Stimulated activated effector memory CD8-positive, alpha-beta T cell treated with anti-CD3 and anti-CD28 coated beads, Interleukin-12 subunit alpha, Interleukin-12 subunit beta, amount 100 ng/mL, for 72 hours (primary cell): ENCODE results near the gene NPAS3.

ENCODE experiments used
- ATAC-seq: fragments of 150-1000 bp; cut with Tn5 transposase; 2 replicates; pipeline ENCODE4 v1.10.0; 2021
- DNase-seq, 2 donors: peaks; one replicate each; pipeline ENCODE4 v3.0.0; 2021 to 2022; ENCODE audit warnings: low spot score in 2 of 2
- H3K27ac Mint-ChIP-seq: one replicate; pipeline ENCODE4 v1.8.0; 2022; ENCODE audit warnings: mild to moderate bottlenecking, mixed read lengths
- H3K36me3 Mint-ChIP-seq: one replicate; pipeline ENCODE4 v1.8.0; 2022; ENCODE audit warnings: mild to moderate bottlenecking, mixed read lengths
- H3K4me1 Mint-ChIP-seq: one replicate; pipeline ENCODE4 v1.8.0; 2022; ENCODE audit warnings: mixed read lengths
- H3K4me3 Mint-ChIP-seq: one replicate; pipeline ENCODE4 v1.8.0; 2022; ENCODE audit warnings: mild to moderate bottlenecking, mixed read lengths
- H3K9me3 Mint-ChIP-seq: one replicate; pipeline ENCODE4 v1.8.0; 2022; ENCODE audit warnings: mixed read lengths

NPAS3 gene

GRCh38 chr14:33736979-33737378 is 798.3 kb downstream of the NPAS3 start:
- DNase-seq (no peak), ATAC-seq (no peak)
- H3K9me3 Mint-ChIP-seq = no peaks in the 10 kb centered on the region
- H3K36me3 Mint-ChIP-seq = no peaks in the 10 kb centered on the region
- H3K4me3 Mint-ChIP-seq = no peak overlapping the region
- no peak overlapping the region for H3K27ac Mint-ChIP-seq
- no peaks in the 10 kb centered on the region for H3K4me1 Mint-ChIP-seq

- no peaks in the 10 kb centered on the region for H3K9me3 Mint-ChIP-seq
Observed at GRCh38 chr14:33737446-33737845, 798.8 kb downstream of the NPAS3 start.

GRCh38 chr14:33738029-33738428 is 799.4 kb downstream of the NPAS3 start:
- no peak overlapping the region for H3K4me3 Mint-ChIP-seq
- H3K9me3 Mint-ChIP-seq = no peaks in the 10 kb centered on the region
- no peak for DNase-seq
- H3K4me1 Mint-ChIP-seq = no peaks in the 10 kb centered on the region
- H3K27ac Mint-ChIP-seq = no peak overlapping the region
- ATAC-seq = no peak
- no peaks in the 10 kb centered on the region for H3K36me3 Mint-ChIP-seq

More at GRCh38 chr14:33737446-33737845, 798.8 kb downstream of the NPAS3 start:
- ATAC-seq (no peak), DNase-seq (no peak)
- no peak overlapping the region for H3K27ac Mint-ChIP-seq
- H3K4me3 Mint-ChIP-seq = no peak overlapping the region
- H3K36me3 Mint-ChIP-seq = no peaks in the 10 kb centered on the region
- H3K4me1 Mint-ChIP-seq = no peaks in the 10 kb centered on the region

DNA sequence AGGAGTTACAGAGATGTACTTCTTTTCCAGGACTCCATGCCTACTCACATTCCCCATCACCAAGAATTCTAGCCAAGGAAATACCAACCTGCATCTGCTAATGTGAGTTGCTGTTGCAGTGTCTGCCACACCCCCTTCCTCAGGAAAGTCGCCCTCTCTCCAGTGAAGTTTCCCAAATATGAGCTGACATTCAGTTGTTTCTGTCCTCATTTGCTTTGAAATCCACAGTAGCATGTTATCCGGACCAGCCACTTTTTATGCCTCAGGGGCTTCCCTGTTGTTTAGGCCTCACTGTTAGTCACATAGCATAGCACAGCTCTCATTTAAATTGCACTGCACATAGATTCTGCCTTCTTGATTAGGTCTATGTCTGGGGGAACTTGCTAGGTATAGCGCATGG is 799.8 kb downstream of the NPAS3 start:
- DNase-seq (no peak), ATAC-seq (no peak)
- no peaks in the 10 kb centered on the region for H3K9me3 Mint-ChIP-seq
- H3K27ac Mint-ChIP-seq = no peak overlapping the region
- no peaks in the 10 kb centered on the region for H3K36me3 Mint-ChIP-seq
- H3K4me3 Mint-ChIP-seq = no peak overlapping the region
- H3K4me1 Mint-ChIP-seq = no peaks in the 10 kb centered on the region

- H3K27ac Mint-ChIP-seq = no peak overlapping the region
- H3K9me3 Mint-ChIP-seq = no peaks in the 10 kb centered on the region
- DNase-seq (no peak), ATAC-seq (no peak)
- no peaks in the 10 kb centered on the region for H3K36me3 Mint-ChIP-seq
- H3K4me3 Mint-ChIP-seq = no peak overlapping the region
- H3K4me1 Mint-ChIP-seq = no peaks in the 10 kb centered on the region
Observed at GRCh38 chr14:33740531-33740930, 801.9 kb downstream of the NPAS3 start.

DNA sequence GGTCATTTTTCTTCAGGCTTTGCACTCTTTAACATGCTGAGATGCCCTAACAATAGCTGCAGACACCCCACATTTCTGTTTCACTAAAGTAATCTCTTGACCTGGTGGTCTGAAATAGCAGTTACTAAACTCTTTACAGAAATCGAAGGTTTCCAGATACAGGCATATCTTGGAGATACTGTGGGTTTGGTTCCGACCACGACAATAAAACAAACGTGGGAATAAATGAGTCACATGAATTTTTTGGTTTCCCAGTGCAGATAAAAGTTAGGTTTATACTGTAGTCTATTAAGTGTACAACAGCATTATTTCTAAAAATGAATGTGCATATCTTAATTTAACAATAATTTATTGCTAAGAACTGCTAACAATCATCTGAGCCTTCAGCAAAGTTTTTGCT is 803.5 kb downstream of the NPAS3 start:
- no peaks in the 10 kb centered on the region for H3K36me3 Mint-ChIP-seq
- no peaks in the 10 kb centered on the region for H3K4me1 Mint-ChIP-seq
- H3K4me3 Mint-ChIP-seq = no peak overlapping the region
- DNase-seq (no peak), ATAC-seq (no peak)
- no peaks in the 10 kb centered on the region for H3K9me3 Mint-ChIP-seq
- H3K27ac Mint-ChIP-seq = no peak overlapping the region

DNA sequence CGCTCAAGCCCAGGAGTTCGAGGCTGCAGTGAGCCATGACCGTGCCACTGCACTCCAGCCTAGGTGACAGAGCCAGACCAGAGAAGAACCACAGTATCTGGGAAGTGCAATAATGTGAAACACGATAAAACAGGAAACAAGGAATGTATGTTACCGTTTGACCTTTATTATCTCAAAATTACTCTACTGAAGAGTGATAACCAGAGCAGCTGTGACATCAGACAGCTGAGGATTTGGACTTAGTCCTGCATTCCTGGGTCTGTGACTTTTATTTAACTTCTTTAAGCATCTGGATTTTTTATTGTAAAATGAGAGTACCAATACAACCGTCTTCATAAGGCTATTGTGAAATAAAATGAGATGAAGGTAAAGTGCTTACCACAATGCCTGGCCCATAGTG is 806.5 kb downstream of the NPAS3 start:
- no peak overlapping the region for H3K27ac Mint-ChIP-seq
- no peaks in the 10 kb centered on the region for H3K4me1 Mint-ChIP-seq
- H3K4me3 Mint-ChIP-seq = no peak overlapping the region
- DNase-seq = no peak
- no peaks in the 10 kb centered on the region for H3K36me3 Mint-ChIP-seq
- H3K9me3 Mint-ChIP-seq = peaks cover 3% of the 10 kb centered on the region
- ATAC-seq = no peak

- H3K36me3 Mint-ChIP-seq = no peaks in the 10 kb centered on the region
- no peak overlapping the region for H3K27ac Mint-ChIP-seq
- peaks cover 3% of the 10 kb centered on the region for H3K9me3 Mint-ChIP-seq
- DNase-seq = no peak
- H3K4me3 Mint-ChIP-seq = no peak overlapping the region
- H3K4me1 Mint-ChIP-seq = no peaks in the 10 kb centered on the region
- ATAC-seq = no peak
Observed at GRCh38 chr14:33747749-33748148, 809.1 kb downstream of the NPAS3 start.

DNA sequence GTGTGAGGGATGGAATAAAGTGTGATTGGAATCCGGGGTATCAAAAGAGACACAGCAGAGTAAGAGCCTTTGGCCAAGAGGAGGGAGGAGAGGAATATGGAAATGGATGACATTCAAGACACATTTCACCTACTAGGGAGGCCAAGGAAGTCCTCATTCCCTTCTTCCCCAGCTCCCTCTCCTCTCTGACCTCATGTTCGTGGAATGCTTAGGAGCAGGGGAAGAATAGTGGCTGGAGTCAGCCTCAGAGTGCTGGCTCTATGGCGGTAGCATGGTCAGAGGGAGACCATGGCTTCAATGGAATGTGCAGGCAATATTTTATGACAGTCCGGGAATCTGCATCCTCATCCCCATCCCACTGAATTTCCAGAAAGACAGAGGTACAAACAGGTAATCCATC is 815.6 kb downstream of the NPAS3 start:
- Mint-ChIP-seq H3K4me3 (no peak overlapping the region), H3K27ac (no peak overlapping the region), H3K4me1 (no peaks in the 10 kb centered on the region), H3K9me3 (no peaks in the 10 kb centered on the region), H3K36me3 (no peaks in the 10 kb centered on the region)
- no peak for ATAC-seq
- DNase-seq = no peak

- no peak overlapping the region for H3K27ac Mint-ChIP-seq
- H3K9me3 Mint-ChIP-seq = peaks cover 3% of the 10 kb centered on the region
- ATAC-seq (no peak), DNase-seq (no peak)
- H3K4me1 Mint-ChIP-seq = no peaks in the 10 kb centered on the region
- H3K36me3 Mint-ChIP-seq = no peaks in the 10 kb centered on the region
- no peak overlapping the region for H3K4me3 Mint-ChIP-seq
Observed at GRCh38 chr14:33755358-33755757, 816.7 kb downstream of the NPAS3 start.

GRCh38 chr14:33756833-33757232 is 818.2 kb downstream of the NPAS3 start:
- Mint-ChIP-seq H3K27ac (no peak overlapping the region), H3K4me3 (no peak overlapping the region), H3K4me1 (no peaks in the 10 kb centered on the region), H3K9me3 (peaks cover 3% of the 10 kb centered on the region), H3K36me3 (no peaks in the 10 kb centered on the region)
- DNase-seq (no peak), ATAC-seq (no peak)

GRCh38 chr14:33758547-33758946 is 819.9 kb downstream of the NPAS3 start:
- DNase-seq (no peak), ATAC-seq (no peak)
- no peak overlapping the region for H3K27ac Mint-ChIP-seq
- peaks cover 3% of the 10 kb centered on the region for H3K9me3 Mint-ChIP-seq
- H3K36me3 Mint-ChIP-seq = no peaks in the 10 kb centered on the region
- no peak overlapping the region for H3K4me3 Mint-ChIP-seq
- H3K4me1 Mint-ChIP-seq = no peaks in the 10 kb centered on the region

DNA sequence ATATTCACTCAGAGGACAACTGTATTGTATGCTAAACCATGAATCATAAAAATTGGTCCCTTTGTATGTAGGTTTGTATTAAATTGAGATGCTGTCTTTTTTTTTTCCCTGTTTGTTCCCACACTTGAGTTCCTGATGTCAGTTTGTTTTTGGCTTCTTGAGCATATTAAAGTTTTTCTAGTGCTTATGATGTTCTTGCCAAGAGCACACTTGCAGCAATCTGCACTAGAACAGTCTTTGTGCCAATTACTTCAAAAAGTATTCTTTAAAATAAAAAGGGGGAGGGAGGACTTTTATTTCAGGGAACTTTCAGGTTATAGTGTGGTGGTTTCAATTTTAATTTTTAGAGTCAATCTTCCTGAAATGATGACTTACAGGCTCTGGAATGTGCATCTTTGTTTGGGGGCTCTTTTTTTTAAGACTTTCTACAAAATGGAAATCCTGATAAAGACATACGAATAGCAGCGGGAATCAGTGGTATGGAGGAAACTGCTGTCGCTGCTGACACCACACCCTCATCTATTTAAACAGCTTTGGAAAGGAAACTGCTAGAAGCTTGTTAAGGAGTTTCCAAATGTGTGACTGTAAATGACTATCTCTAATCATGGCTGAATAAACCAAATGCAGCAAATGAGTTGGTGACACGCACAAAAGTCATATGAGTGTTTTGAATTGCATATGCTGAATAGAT is 823.6 kb downstream of the NPAS3 start:
- no peak overlapping the region for H3K4me3 Mint-ChIP-seq
- no peak overlapping the region for H3K27ac Mint-ChIP-seq
- H3K9me3 Mint-ChIP-seq = peaks cover 3% of the 10 kb centered on the region
- H3K4me1 Mint-ChIP-seq = no peaks in the 10 kb centered on the region
- DNase-seq = no peak
- no peaks in the 10 kb centered on the region for H3K36me3 Mint-ChIP-seq
- no peak for ATAC-seq

- DNase-seq = no peak
- Mint-ChIP-seq H3K9me3 (peaks cover 3% of the 10 kb centered on the region), H3K4me1 (no peaks in the 10 kb centered on the region), H3K4me3 (no peak overlapping the region), H3K27ac (no peak overlapping the region), H3K36me3 (no peaks in the 10 kb centered on the region)
- ATAC-seq = no peak
Observed at GRCh38 chr14:33764876-33765650, 826.4 kb downstream of the NPAS3 start.

DNA sequence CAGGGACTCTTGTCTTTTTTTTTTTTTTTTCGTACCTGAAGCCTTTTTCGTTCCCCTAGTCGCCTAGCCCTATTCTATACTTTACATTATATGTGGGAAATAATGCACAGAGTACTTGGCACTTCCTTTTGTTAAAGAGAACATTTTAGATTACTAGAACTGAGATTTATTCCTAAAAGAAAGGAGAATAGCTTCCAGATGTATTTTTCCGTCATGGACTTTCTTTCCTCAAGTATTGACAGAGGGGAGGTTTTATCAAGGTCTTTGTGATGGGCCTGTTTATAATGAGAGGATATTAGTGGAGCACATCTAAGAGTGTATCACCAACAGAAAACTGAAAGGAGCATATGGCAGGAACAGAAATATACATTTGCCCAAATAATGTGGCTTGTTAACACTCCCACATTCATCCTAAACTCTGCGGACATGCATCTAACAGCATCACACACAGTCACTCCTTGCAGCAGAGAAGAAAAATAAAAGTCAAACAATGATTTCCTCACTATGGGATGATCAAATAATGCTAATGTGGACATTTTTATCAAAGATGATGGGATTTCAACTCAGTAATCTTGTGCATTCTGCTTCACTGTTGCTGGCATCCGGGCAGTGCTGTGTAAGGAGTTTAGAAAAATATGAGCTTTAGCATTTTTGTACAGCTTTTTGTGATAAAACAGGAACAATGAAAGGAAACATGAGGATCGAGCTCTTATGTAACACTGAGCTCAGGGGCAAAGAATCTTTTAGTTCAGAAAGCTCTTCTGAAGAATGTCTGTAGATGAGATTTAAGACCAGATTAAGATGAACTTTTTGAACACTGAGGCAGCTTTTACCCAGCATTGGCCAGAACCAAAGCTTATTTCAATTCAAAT is 829.1 kb downstream of the NPAS3 start:
- Mint-ChIP-seq H3K27ac (no peak overlapping the region), H3K4me3 (no peak overlapping the region), H3K9me3 (no peaks in the 10 kb centered on the region), H3K4me1 (no peaks in the 10 kb centered on the region), H3K36me3 (no peaks in the 10 kb centered on the region)
- ATAC-seq = no peak
- DNase-seq = no peak
